GM20000 (cell line): Measurements from ENCODE around the gene FXYD2.
"Not testable (repeated sequence)": the region's sequence is repeated elsewhere in the genome, so short reads cannot be mapped to it uniquely, and the experiment has no call there.

Source experiments
- DNase-seq: peaks from one replicate; pipeline ENCODE4 v3.0.0; 2012; ENCODE audit warnings: low spot score
- CTCF ChIP-seq: IDR thresholded peaks from 2 replicates; pipeline ENCODE4 v1.5.1; 2012; ENCODE audit warnings: mild to moderate bottlenecking, control low read depth; ENCODE audit errors: extremely low read depth, missing control alignments

Gene FXYD2

GRCh38 chr11:117814204-117814765 is 10.3 kb downstream of the FXYD2 start:
- no peak for DNase-seq

GRCh38 chr11:117810056-117810451 is 14.5 kb downstream of the FXYD2 start:
- not testable (repeated sequence) for DNase-seq

More at GRCh38 chr11:117814204-117814765, 10.3 kb downstream of the FXYD2 start:
- TF ChIP-seq CTCF: no peak

- TF ChIP-seq CTCF: peak; percentile 39
- peak; percentile 59 for DNase-seq
Observed at GRCh38 chr11:117809236-117810055, 15.1 kb downstream of the FXYD2 start.

GRCh38 chr11:117808784-117809183 is 15.8 kb downstream of the FXYD2 start:
- TF ChIP-seq CTCF: no peak
- DNase-seq: no peak

- peak; percentile 64 for TF ChIP-seq CTCF
- peak; percentile 78 for DNase-seq
Observed at GRCh38 chr11:117807482-117808327, 16.8 kb downstream of the FXYD2 start.

GRCh38 chr11:117806846-117807245 is 17.7 kb downstream of the FXYD2 start:
- TF ChIP-seq CTCF: no peak
- no peak for DNase-seq

GRCh38 chr11:117805045-117805444 is 19.5 kb downstream of the FXYD2 start:
- no peak for TF ChIP-seq CTCF
- DNase-seq: no peak
